Gastroesophageal sphincter (tissue), 4 donors: ENCODE results near the gene VTA1. TPM values are rescaled to one million over a fixed set of nuclear protein-coding genes. Genes with fewer than 3 reads are reported as not detected.

ENCODE experiments used
- ATAC-seq: fragments of 150-250 bp; one replicate; pipeline ENCODE4 v1.9.1; 2016; ENCODE audit warnings: mild to moderate bottlenecking, moderate library complexity
- H3K27ac ChIP-seq, 4 donors: fragments of 200-600 bp; sonication (generic) in 3 of 4; 1 replicate in 3 of 4; 2 replicates in 1 of 4; pipeline ENCODE4 v1.5.1; 2016 to 2019
- H3K27me3 ChIP-seq: fragments of 200-600 bp; sonication (generic); one replicate; pipeline ENCODE4 v1.5.1; 2019
- H3K36me3 ChIP-seq, 2 donors: fragments of 200-600 bp; sonication (generic); one replicate each; pipeline ENCODE4 v1.5.1; 2019; ENCODE audit warnings: control low read depth in 1 of 2
- H3K4me1 ChIP-seq, 3 donors: fragments of 200-600 bp; sonication (generic); 1 replicate in 2 of 3; 2 replicates in 1 of 3; pipeline ENCODE4 v1.5.1; 2016 to 2019; ENCODE audit warnings: control low read depth in 2 of 3
- H3K4me3 ChIP-seq, 2 donors: fragments of 200-600 bp; sonication (generic); one replicate each; pipeline ENCODE4 v1.5.1; 2019; ENCODE audit warnings: mild to moderate bottlenecking in 1 of 2, moderate library complexity in 1 of 2
- H3K9me3 ChIP-seq, 3 donors: fragments of 200-600 bp; sonication (generic); one replicate each; pipeline ENCODE4 v1.5.1; 2017 to 2019; ENCODE audit warnings: control low read depth in 2 of 3
- CTCF ChIP-seq, 4 experiments: fragments of 200-600 bp in 2 of 4; fragments of 450-650 bp in 2 of 4; sonication (generic) in 1 of 4; IDR thresholded peaks; one replicate each; pipeline ENCODE4 v1.5.1; 2017 to 2019; ENCODE audit warnings: antibody characterized with exemption in 4 of 4, mild to moderate bottlenecking in 2 of 4, moderate library complexity in 2 of 4
- EP300 ChIP-seq: sonication (generic); formaldehyde crosslinking; IDR thresholded peaks from one replicate; pipeline ENCODE4 v1.6.1; 2017; ENCODE audit warnings: antibody characterized with exemption, mild to moderate bottlenecking
- POLR2A ChIP-seq, 2 donors: fragments of 450-650 bp; IDR thresholded peaks; one replicate each; pipeline ENCODE4 v1.6.1; 2017; ENCODE audit warnings: antibody characterized with exemption in 2 of 2, mild to moderate bottlenecking in 2 of 2, moderate library complexity in 1 of 2
- POLR2AphosphoS5 ChIP-seq: sonication (generic); formaldehyde crosslinking; IDR thresholded peaks from one replicate; pipeline ENCODE4 v1.6.1; 2017; ENCODE audit warnings: antibody characterized with exemption
- WGBS, 2 donors: methylation state at CpG; one replicate each; pipeline ENCODE4 v1.1.5; 2018; ENCODE audit warnings: low coverage in 1 of 2; 5-methylcytosine and 5-hydroxymethylcytosine counted together
- total RNA-seq, 4 donors: library from RNA; depleted of rRNA; stranded (reverse); fragments of >200 nt; gene quantifications; one replicate each; pipeline ENCODE4 v1.1.0, GENCODE V29; 2016

Gene VTA1
- total RNA-seq, 4 donors from 2014 or later: 32.4 to 47.2 (median 37.4) TPM

DNA sequence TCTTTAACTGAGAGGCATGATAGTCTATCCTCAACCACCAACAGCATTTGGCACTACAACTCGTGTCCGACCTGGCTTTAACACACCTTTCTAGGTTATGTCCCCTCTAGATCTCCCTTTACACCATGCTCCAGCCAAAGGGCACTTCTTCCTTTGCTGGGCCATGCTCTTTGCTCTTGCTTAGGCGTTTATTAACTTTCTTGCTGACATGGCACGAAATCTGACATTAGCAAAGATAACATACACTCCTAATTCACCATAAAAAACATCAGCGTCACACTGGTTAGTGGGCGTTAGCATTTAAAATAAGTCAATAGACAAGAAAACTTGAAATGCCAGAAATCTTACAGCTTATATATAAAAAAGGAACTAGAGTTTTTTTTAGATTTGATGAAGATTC is 107.5 kb downstream of the VTA1 start:
- Histone ChIP-seq H3K4me1 (no peaks in the 10 kb centered on the region), H3K4me3 (no peak overlapping the region), H3K9me3 (no peaks in the 10 kb centered on the region), H3K27me3 (no peaks in the 10 kb centered on the region), H3K36me3 (no peaks in the 10 kb centered on the region), H3K27ac (no peak overlapping the region)
- WGBS, 2 donors: 66 to 90% methylated on average over 2 to 6 of the region's 6 CpGs
- no peak for ATAC-seq
- TF ChIP-seq POLR2AphosphoS5 (no peak), CTCF (IDR thresholded peaks at IDR 0.05) (no peak), POLR2A (IDR thresholded peaks at IDR 0.05) (no peak), EP300 (no peak)

DNA sequence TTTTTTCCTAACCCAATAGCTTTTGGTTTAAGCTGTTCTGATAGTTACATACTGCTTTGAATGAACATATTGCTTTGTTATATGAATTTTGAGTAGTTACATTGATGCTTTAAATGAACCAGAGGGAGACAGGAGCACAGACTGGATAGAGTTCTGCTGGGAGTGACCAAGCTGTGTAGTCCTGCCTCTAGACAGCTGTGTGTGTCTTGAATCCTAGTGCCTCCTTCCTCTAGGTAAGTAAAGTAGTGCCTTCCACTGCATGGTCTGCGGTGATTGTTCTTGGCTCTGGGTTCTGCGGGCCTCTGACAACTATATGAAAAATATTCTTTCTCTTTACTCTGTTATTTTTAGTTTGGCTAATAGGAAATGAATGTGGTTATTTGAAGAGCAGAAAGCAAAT is 108.7 kb downstream of the VTA1 start:
- no peaks in the 10 kb centered on the region for H3K27me3 ChIP-seq
- no peaks in the 10 kb centered on the region for H3K4me1 ChIP-seq
- no peaks in the 10 kb centered on the region for H3K36me3 ChIP-seq
- no peaks in the 10 kb centered on the region for H3K9me3 ChIP-seq
- TF ChIP-seq POLR2AphosphoS5: no peak
- TF ChIP-seq EP300: no peak
- no peak for TF ChIP-seq POLR2A (IDR thresholded peaks at IDR 0.05)
- TF ChIP-seq CTCF (IDR thresholded peaks at IDR 0.05): no peak
- ATAC-seq: no peak
- WGBS, 2 donors: 21 to 25% methylated on average over 2 of the region's 2 CpGs
- H3K27ac ChIP-seq: no peak overlapping the region
- H3K4me3 ChIP-seq: no peak overlapping the region

DNA sequence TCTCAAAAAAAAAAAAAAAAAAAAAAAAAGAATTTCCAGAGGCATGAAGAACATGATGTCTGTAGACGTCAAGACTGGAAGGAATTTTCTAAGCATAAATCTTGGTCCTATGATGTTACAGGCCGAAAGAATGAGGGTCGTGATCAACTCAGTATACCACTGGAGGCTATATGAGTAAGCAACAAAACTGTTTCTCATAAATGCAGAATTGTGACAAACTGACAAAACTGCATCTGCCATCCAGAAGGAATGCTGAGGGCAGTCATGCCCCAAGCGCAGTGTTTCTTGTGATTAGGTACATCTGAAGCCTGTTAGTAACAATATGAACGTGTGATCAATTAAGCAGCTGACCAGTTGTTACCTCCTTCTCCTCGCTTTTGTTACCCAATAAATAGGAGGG is 111.2 kb downstream of the VTA1 start:
- Histone ChIP-seq H3K9me3 (no peaks in the 10 kb centered on the region), H3K27ac (no peak overlapping the region), H3K4me1 (no peaks in the 10 kb centered on the region), H3K27me3 (no peaks in the 10 kb centered on the region), H3K36me3 (no peaks in the 10 kb centered on the region), H3K4me3 (no peak overlapping the region)
- TF ChIP-seq CTCF (IDR thresholded peaks at IDR 0.05): no peak
- no peak for TF ChIP-seq EP300
- TF ChIP-seq POLR2AphosphoS5: no peak
- WGBS, 2 donors: 88 to 91% methylated on average over 5 of the region's 6 CpGs
- ATAC-seq: no peak

- no peak for ATAC-seq
- Histone ChIP-seq H3K27me3 (no peaks in the 10 kb centered on the region), H3K4me1 (no peaks in the 10 kb centered on the region), H3K4me3 (no peak overlapping the region), H3K27ac (no peak overlapping the region), H3K36me3 (no peaks in the 10 kb centered on the region), H3K9me3 (no peaks in the 10 kb centered on the region)
- whole genome bisulfite sequencing, 2 donors: 94 to 100% methylated on average over 6 to 8 of the region's 8 CpGs
- TF ChIP-seq POLR2AphosphoS5 (no peak), POLR2A (IDR thresholded peaks at IDR 0.05) (no peak), EP300 (no peak), CTCF (IDR thresholded peaks at IDR 0.05) (no peak)
These were observed 111.7 kb downstream of the VTA1 start for GRCh38 chr6:142258757-142259156.

DNA sequence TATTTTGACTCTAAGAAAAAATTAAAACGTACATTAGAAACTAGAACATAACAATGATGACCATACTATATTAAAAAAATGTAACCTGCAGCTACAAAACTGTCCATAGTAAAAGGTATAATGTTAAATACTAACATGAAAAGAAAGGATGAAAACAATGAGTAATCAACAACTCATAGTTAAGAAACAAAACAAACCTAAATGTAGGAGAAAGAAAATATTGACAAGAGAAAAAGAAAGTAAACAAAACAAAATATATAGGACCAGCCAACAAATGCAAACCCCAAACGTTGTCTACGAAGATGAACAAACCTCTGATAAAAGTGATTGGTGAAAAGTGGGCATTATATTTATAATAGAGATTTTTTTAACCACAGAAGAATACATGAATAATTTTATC is 113.7 kb downstream of the VTA1 start:
- Histone ChIP-seq H3K4me3 (no peak overlapping the region), H3K4me1 (no peaks in the 10 kb centered on the region), H3K36me3 (no peaks in the 10 kb centered on the region), H3K27ac (no peak overlapping the region), H3K27me3 (no peaks in the 10 kb centered on the region), H3K9me3 (no peaks in the 10 kb centered on the region)
- no peak for ATAC-seq
- TF ChIP-seq CTCF (IDR thresholded peaks at IDR 0.05) (no peak), POLR2A (IDR thresholded peaks at IDR 0.05) (no peak), EP300 (no peak), POLR2AphosphoS5 (no peak)
- WGBS, 2 donors: 76 to 78% methylated on average over 3 of the region's 3 CpGs
